Vagina (tissue), 2 donors: Measurements from ENCODE around the gene C3orf85. TPM values are rescaled to one million over a fixed set of nuclear protein-coding genes. Genes with fewer than 3 reads are reported as not detected.

Source experiments
- DNase-seq, 2 donors: peaks; one replicate each; pipeline ENCODE4 v3.0.0-alpha.2; 2017; ENCODE audit errors: extremely low spot score in 2 of 2
- H3K27ac ChIP-seq: fragments of 200-600 bp; sonication (generic); one replicate; pipeline ENCODE4 v1.5.1; 2019
- H3K27me3 ChIP-seq: fragments of 200-600 bp; sonication (generic); one replicate; pipeline ENCODE4 v1.5.1; 2019
- H3K36me3 ChIP-seq, 2 donors: fragments of 200-600 bp; sonication (generic); one replicate each; pipeline ENCODE4 v1.5.1; 2017 to 2019
- H3K4me1 ChIP-seq: fragments of 200-600 bp; sonication (generic); one replicate; pipeline ENCODE4 v1.5.1; 2019
- H3K4me3 ChIP-seq, 2 donors: fragments of 200-600 bp; sonication (generic); 1 replicate in 1 of 2; 2 replicates in 1 of 2; pipeline ENCODE4 v1.5.1; 2016 to 2019
- H3K9me3 ChIP-seq: fragments of 200-600 bp; sonication (generic); one replicate; pipeline ENCODE4 v1.5.1; 2019
- CTCF ChIP-seq, 3 experiments: fragments of 450-650 bp in 2 of 3; fragments of 200-600 bp in 1 of 3; sonication (generic) in 1 of 3; IDR thresholded peaks; one replicate each; pipeline ENCODE4 v1.5.1; 2017 to 2019; ENCODE audit warnings: antibody characterized with exemption in 3 of 3, mild to moderate bottlenecking in 2 of 3, moderate library complexity in 2 of 3
- POLR2A ChIP-seq, 2 donors: fragments of 450-650 bp; IDR thresholded peaks; one replicate each; pipeline ENCODE4 v1.6.1; 2017; ENCODE audit warnings: antibody characterized with exemption in 2 of 2, mild to moderate bottlenecking in 2 of 2, moderate library complexity in 2 of 2
- POLR2AphosphoS5 ChIP-seq, 2 donors: sonication (generic); formaldehyde crosslinking; IDR thresholded peaks; one replicate each; pipeline ENCODE4 v1.9.0; 2017; ENCODE audit warnings: antibody characterized with exemption in 2 of 2, mild to moderate bottlenecking in 2 of 2, low read depth in 1 of 2; ENCODE audit not compliant: insufficient read depth in 1 of 2
- intact Hi-C: fragments of 100-400 bp; cut with DNase I; formaldehyde crosslinking; loops from one replicate; pipeline ENCODE4 v1.15.1; 2023
- total RNA-seq: library from RNA; depleted of rRNA; stranded (reverse); fragments of >200 nt; gene quantifications from one replicate; pipeline ENCODE4 v1.2.3, GENCODE V29; 2016

C3orf85 gene
- total RNA-seq, 1 donor from 2014 or later, result not detected

DNA sequence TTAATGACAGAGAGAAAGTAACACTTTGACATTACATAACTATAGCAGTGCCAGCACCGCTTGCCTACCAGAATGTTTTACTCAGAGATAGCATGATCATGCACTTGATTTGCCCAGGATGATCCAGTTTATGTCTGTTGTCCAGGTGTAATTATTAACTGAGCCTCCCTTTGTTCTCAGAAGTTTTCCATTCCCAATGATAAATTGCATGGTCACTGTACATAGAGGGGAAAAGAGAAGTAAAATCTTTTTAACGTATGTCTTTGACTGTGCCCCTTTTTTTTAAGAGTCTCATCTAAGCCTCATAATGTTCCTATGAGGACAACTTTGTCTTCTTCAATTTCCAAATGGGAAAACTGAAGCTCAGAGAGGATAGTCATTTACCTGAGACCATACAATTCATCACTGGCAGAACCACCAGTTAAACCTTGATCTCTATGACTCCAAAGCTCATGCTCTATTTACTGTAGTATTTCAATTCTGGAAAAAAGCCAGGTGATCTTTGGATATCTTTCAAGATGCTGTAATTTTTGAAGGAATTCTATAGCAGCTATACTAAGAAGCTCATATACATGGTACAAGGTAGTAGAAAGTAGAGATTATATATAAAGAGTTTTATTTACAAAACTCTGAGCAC is 25.1 kb downstream of the C3orf85 start:
- Histone ChIP-seq H3K9me3 (no peaks in the 10 kb centered on the region), H3K27ac (no peak overlapping the region), H3K4me1 (no peaks in the 10 kb centered on the region), H3K4me3 (no peak overlapping the region), H3K27me3 (no peaks in the 10 kb centered on the region), H3K36me3 (no peaks in the 10 kb centered on the region)
- DNase-seq, result no peak
- intact Hi-C loops, result no loop called here
- TF ChIP-seq POLR2A (IDR thresholded peaks at IDR 0.05) (no peak), CTCF (IDR thresholded peaks at IDR 0.05) (no peak), POLR2AphosphoS5 (IDR thresholded peaks at IDR 0.05; ENCODE audit: insufficient read depth in 1 of 2, low read depth in 1 of 2) (no peak)

GRCh38 chr3:109165905-109166304 is 29.4 kb downstream of the C3orf85 start:
- no peak overlapping the region for H3K27ac ChIP-seq
- H3K4me1 ChIP-seq, result no peaks in the 10 kb centered on the region
- no peaks in the 10 kb centered on the region for H3K27me3 ChIP-seq
- DNase-seq, result no peak
- no peaks in the 10 kb centered on the region for H3K36me3 ChIP-seq
- intact Hi-C loops, result no loop called here
- H3K4me3 ChIP-seq, result no peak overlapping the region
- H3K9me3 ChIP-seq, result no peaks in the 10 kb centered on the region
- TF ChIP-seq CTCF (IDR thresholded peaks at IDR 0.05) (no peak), POLR2A (IDR thresholded peaks at IDR 0.05) (no peak), POLR2AphosphoS5 (IDR thresholded peaks at IDR 0.05; ENCODE audit: insufficient read depth in 1 of 2, low read depth in 1 of 2) (no peak)

- Histone ChIP-seq H3K9me3 (no peaks in the 10 kb centered on the region), H3K4me3 (no peak overlapping the region), H3K4me1 (no peaks in the 10 kb centered on the region), H3K36me3 (no peaks in the 10 kb centered on the region), H3K27me3 (no peaks in the 10 kb centered on the region), H3K27ac (no peak overlapping the region)
- intact Hi-C loops, result no loop called here
- DNase-seq, result no peak
- TF ChIP-seq POLR2AphosphoS5 (IDR thresholded peaks at IDR 0.05; ENCODE audit: insufficient read depth in 1 of 2, low read depth in 1 of 2) (no peak), POLR2A (IDR thresholded peaks at IDR 0.05) (no peak), CTCF (IDR thresholded peaks at IDR 0.05) (no peak)
Observed at GRCh38 chr3:109171479-109171878, 35.0 kb downstream of the C3orf85 start.

DNA sequence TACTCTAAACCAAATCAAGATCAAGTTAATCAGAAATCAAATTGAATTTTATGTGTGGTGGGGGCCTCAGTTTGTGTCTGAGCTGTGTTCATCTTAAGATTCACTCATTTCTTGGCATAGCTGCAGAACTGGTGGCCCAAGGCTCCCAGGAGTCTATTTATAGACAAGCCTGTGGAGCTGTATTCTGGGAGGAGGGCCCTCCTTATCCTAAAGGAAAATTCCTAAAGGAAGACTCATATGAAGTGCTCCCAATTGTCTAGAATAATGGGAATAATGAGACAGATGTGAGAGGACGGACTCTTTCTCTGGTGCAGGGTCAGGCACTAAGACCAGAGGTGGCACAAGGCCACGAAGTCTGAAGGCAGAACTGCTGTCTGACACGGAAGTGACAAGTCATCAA is 38.9 kb downstream of the C3orf85 start:
- intact Hi-C loops, result no loop called here
- Histone ChIP-seq H3K4me1 (no peaks in the 10 kb centered on the region), H3K27ac (no peak overlapping the region), H3K27me3 (no peaks in the 10 kb centered on the region), H3K36me3 (no peaks in the 10 kb centered on the region), H3K4me3 (no peak overlapping the region), H3K9me3 (no peaks in the 10 kb centered on the region)
- TF ChIP-seq CTCF (IDR thresholded peaks at IDR 0.05) (no peak), POLR2A (IDR thresholded peaks at IDR 0.05) (no peak), POLR2AphosphoS5 (IDR thresholded peaks at IDR 0.05; ENCODE audit: insufficient read depth in 1 of 2, low read depth in 1 of 2) (no peak)
- DNase-seq, result no peak

DNA sequence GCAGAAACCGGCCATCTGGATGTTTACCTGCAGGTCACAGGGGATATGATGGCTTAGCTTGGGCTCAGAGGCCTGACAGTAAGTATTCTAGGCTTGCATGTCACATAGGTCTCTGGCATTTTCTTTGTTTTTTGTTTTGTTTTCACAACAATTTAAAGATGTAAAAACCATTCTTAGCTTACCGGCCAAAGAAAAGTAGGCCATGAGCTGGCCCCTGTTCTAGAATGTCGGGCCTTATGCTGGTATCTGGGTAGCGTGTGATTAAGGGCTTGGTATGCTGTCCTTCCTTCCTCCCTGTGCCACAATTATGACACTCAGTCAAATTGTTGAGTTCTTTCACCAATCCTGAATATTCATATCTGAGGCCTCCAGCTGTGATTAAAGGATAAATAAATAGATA is 40.2 kb downstream of the C3orf85 start:
- H3K36me3 ChIP-seq, result no peaks in the 10 kb centered on the region
- no peaks in the 10 kb centered on the region for H3K27me3 ChIP-seq
- no peak overlapping the region for H3K27ac ChIP-seq
- no peak for TF ChIP-seq CTCF (IDR thresholded peaks at IDR 0.05)
- TF ChIP-seq POLR2A (IDR thresholded peaks at IDR 0.05), result no peak
- TF ChIP-seq POLR2AphosphoS5 (IDR thresholded peaks at IDR 0.05; ENCODE audit: insufficient read depth in 1 of 2, low read depth in 1 of 2), result no peak
- H3K9me3 ChIP-seq, result no peaks in the 10 kb centered on the region
- no peak for DNase-seq
- intact Hi-C loops, result no loop called here
- no peaks in the 10 kb centered on the region for H3K4me1 ChIP-seq
- H3K4me3 ChIP-seq, result no peak overlapping the region
